OCI-LY1 (cell line): Measurements from ENCODE around the gene ABLIM2.

Experiments used
- CTCF ChIP-seq: fragments of 200-600 bp; sonication (generic), shearing (Covaris generic); IDR thresholded peaks from 2 replicates; pipeline ENCODE4 v1.5.1; 2017; ENCODE audit warnings: mild to moderate bottlenecking, antibody characterized with exemption, low read length, moderate library complexity, mixed read lengths
- EZH2 ChIP-seq: fragments of 200-600 bp; sonication (generic), shearing (Covaris generic); IDR thresholded peaks from 2 replicates; pipeline ENCODE4 v1.8.0; 2017; ENCODE audit warnings: borderline replicate concordance, mixed run types, mild to moderate bottlenecking, antibody characterized with exemption, low read length, moderate library complexity, mixed read lengths

- no peak for TF ChIP-seq CTCF
- TF ChIP-seq EZH2: no peak
Measured at GRCh38 chr4:8194306-8195242, 36.0 kb upstream of the ABLIM2 start.
